ENCODE results near the gene KLHL22.
"Not testable (repeated sequence)": the region's sequence is repeated elsewhere in the genome, so short reads cannot be mapped to it uniquely, and the experiment has no call there.

Gene KLHL22, protein sequence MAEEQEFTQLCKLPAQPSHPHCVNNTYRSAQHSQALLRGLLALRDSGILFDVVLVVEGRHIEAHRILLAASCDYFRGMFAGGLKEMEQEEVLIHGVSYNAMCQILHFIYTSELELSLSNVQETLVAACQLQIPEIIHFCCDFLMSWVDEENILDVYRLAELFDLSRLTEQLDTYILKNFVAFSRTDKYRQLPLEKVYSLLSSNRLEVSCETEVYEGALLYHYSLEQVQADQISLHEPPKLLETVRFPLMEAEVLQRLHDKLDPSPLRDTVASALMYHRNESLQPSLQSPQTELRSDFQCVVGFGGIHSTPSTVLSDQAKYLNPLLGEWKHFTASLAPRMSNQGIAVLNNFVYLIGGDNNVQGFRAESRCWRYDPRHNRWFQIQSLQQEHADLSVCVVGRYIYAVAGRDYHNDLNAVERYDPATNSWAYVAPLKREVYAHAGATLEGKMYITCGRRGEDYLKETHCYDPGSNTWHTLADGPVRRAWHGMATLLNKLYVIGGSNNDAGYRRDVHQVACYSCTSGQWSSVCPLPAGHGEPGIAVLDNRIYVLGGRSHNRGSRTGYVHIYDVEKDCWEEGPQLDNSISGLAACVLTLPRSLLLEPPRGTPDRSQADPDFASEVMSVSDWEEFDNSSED

DNA sequence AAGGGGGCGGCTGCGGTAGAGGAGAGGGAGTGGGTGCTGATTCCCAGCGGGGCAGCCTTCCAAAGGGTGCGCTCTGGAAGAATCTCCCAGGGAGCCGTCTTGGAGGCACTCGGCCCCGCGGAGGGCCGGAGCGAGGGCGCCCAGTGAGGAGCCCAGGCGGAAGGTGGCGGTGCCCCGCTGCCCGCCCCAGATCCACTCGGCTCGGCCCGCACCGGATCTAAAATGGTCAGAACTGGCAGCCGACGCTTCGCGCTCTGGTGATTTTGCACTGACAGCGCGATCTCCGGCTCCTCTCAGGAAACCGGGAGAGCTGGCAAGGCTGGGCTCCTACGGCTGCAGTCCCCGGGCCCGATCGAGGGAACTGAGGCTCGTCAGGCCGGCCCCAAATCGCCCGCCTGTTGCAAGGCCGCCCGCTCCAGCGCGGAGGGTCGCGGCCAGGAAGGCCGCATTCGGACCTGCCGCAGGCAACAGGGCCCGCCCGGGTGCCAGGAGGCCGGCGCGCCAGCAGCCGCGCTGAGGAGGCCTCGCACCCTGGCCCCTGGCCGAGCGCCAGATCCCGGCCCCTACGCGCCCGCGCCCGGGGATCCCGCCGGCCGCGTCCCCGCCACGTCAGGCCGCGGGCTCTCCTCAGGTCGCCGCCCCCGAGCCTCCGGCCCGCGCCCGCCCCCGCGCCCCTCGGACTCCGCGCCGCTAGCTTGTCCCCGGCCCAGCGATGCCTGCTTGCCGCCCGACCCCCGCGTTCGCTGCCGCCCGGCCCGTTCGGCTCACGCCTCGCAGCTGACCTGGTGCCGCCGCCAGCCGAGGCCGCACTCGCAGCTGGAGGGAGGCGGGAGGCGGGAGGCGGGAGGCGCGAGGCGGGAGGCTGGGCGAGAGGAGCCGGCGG lies at the start of gene KLHL22:
Gene KLHL22 (minus strand): TSS at position 818 of the 883 bp plus-strand sequence. CDS start 6,584 bp downstream, outside the sequence.
- DNase-seq = no peak

DNA sequence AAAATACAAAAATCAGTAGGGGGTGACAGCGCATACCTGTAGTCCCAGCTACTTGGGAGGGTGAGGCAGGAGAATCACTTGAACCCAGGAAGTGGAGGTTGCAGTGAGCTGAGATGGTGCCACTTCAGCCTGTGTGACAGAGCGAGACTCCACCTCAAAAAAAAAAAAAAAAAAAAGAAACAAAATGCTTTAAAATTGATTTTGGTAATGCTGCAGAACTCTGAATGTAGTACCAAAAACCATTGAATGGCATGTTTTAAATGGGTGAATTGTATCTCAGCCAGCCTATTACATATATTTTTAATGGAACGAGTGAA lies 49.7 kb upstream of the KLHL22 start:
- not testable (repeated sequence) for DNase-seq

DNA sequence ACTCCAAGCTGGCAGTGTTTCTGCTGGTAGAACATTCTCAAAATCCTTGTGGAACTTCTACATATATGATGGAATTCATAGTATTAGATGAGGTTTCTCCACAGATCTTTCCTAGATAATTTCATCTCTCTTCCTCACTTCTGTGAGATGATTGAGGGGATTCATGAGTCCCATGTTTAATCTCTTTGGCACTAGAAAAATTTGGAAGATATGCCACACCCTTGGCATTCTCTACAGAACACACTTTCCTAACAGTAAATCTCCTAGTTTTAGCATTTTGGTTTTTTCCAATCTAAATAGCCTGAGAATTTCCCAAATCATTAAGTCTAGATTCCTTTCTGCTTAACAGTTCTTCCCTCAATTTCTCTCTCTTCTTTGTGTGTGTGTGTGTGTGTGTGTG lies 47.1 kb upstream of the KLHL22 start:
- no peak for DNase-seq

DNA sequence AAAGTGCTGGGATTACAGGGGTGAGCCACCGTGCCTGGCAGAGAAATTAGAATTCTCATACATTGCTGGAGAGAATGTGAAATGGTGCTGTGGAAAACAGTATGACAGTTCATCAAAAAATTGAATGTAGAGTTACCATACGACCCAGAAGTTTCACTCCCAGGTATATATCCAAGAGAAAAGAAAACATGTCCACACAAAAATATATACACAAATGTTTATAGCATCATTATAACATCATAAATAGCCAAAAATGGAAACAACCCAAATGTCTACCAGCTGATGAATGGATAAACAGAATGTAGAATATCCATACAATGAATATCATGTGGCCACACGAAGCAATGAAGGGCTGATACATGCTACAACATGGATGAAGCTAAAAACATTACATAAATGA lies 46.5 kb upstream of the KLHL22 start:
- no peak for DNase-seq

DNA sequence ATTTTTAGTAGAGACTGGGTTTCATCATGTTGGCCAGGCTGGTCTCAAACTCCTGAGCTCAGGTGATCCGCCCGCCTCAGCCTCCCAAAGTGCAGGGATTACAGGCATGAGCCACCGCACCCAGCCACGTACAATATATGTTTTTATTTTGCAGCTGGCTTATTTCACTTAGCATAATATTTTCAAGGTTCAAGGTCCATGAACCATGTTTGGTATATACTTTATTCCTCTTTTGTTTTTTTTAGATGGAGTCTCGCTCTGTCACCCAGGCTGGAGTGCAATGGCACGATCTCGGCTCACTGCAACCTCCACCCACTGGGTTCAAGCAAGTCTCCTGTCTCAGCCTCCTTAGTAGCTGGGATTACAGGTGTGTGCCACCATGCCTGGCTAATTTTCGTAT lies 43.3 kb upstream of the KLHL22 start:
- not testable (repeated sequence) for DNase-seq

DNA sequence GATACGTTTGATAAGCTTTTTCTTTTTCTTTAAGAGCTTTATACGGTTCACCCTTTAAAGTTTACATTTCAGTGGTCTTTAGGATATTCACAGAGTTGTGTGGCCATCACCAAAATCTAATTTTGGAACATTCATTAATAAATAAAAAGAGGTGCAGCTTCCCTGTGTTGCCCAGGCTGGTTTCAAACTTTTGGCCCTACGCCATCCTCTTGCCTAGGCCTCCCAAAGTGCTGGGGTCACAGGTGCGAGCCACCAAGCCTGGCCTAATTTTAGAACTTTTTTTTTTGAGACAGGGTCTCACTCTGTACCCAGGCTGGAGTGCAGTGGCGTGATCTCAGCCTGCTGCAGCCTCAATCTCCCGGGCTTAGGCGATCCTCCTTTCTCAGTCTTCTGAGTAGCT lies 42.4 kb upstream of the KLHL22 start:
- no peak for DNase-seq

DNA sequence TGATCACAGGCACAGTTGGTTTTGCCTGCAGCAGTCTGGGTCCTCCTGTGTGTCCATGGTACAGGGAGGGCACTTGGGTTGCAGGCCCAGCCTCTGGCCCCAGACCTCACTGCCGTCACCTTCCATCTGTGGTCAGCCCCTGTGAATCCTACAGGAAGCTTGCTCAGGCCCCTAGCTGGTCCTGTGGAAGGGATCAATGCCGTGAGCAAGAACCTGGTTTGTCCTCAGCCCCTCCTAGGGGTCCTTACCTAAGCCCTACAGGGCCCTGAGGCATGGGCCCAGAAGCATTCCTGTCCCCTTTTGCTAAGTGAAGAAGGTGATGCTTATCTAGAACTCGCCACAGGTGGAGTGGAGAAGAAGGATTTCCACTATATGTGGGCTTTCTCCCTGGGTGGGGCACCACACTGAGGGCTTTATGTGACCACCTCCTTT lies 41.7 kb upstream of the KLHL22 start:
- DNase-seq = no peak

DNA sequence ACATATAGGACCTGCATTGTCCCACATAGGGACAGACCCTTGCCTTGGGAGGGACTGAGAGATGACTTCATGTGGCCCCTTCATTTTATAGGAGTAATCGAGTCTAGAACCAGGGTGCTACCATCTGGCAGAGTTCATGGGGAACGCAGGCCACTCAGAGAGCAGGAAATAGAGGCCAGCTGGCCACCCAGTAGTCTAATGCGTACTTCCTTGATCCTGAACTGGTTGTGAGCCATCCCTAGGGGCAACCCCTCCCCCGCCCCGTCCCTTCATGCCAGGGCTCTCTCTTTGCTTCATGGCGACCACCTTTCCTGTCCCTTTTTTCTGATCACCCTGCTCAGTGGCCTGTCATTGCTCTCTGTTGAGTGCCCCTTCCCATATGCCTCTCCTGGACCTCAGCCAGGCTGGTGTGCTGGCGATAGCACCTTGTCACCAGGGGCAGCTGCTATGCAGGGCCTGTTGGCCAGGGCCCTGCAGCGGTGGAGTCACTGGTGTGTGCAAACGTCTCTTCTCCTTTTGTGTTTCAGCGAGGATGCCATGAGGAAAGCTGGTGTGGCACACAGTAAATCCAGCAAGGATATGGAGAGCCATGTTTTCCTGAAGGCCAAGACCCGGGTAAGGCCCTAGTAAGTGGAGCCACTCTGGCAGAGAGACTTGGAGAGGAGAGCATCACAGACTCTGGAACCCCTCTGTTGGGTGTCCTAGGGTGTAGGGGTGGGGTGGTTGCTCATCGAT lies 41.2 kb upstream of the KLHL22 start:
- DNase-seq = no peak

DNA sequence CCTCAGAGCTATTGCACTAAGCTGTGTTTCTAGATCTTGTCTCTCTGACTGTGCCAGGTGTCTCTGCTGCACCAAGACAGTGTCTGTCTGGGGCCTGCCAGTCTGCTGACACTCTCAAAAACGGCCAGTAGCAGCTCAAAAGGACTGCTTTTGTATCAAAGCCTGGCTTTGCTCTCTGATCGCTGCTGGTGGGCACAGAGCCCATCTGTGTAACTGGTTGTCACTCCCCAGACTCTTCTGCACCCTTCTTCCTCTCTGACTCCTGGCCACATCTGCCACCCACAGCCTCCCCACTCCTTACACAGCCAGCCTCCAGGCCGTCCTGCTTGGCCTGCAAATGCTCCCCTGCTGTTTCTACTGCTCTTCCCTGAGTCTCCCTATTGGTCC lies 38.3 kb upstream of the KLHL22 start:
- no peak for DNase-seq

DNA sequence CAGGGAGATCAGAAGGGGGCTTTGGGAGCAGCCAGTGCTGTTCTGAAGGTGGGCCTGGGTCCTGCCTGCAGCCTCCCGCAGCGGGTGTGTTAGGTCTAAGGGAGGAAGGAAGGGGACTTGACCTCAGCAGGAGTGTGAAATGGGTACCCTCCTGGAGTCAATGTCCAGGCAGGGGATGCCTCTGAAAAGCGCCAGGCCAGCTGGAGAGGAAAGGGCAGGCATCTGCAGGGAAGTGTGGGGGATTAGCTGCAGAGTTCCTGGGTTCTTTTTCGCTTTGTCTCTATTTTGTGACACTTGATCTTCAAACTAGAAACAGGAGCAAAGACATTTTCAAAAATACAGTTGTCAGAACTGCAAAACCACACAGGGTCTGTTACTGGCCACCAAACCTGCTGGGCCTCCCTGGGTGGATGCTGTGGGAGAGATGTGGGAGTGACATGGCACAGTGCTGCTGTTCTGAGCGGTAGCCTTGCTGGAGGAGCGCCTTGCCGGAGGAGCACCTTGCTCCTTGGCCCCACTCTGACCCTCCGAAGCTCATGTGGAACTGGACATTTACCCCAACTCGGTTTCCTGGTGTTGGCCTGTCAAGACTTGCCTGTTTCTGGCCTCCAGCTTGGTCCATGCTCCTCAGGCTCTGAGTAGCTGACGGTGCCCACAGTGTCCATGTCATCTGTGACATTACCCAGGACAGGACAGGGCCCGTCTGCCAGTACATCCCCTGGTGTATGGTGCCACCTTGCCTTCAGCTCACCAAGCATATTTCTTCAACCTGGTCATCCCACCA lies 37.7 kb upstream of the KLHL22 start:
- no peak for DNase-seq

DNA sequence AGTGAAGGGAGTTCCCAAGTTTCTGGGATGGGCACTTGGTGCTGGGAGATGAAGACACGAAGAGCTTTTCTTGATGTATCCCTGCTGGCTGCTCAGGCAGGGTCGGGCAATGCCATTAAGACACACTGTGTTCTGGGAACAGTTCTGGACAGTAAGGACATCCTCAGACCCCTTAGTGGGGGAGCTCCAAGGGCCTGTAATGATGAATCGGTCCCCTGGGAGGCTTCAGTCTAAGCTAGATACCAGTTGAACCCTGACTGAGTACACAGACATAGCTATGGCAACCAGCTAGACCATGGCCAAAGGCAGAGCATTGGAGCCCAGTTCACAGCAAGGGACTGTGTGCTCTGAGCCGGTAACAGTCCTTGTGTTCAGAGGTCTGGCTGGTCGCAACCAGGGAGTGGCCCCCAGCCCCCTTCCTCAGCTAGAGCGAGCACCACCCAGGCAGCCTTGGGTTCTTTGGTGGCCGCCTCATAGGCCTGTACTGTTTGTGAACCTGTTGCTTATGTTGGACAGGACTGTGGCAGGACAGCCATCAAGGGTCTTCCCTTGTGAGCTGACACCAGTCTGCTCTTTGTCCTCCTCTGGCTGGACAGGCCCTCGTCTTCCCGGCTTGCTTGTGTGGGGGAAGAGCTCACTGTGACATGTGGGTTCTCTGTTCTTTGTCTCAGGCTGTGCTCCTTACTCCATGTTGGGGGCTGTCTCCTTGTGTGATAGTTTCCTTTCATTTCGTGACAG lies 36.8 kb upstream of the KLHL22 start:
- DNase-seq = no peak

DNA sequence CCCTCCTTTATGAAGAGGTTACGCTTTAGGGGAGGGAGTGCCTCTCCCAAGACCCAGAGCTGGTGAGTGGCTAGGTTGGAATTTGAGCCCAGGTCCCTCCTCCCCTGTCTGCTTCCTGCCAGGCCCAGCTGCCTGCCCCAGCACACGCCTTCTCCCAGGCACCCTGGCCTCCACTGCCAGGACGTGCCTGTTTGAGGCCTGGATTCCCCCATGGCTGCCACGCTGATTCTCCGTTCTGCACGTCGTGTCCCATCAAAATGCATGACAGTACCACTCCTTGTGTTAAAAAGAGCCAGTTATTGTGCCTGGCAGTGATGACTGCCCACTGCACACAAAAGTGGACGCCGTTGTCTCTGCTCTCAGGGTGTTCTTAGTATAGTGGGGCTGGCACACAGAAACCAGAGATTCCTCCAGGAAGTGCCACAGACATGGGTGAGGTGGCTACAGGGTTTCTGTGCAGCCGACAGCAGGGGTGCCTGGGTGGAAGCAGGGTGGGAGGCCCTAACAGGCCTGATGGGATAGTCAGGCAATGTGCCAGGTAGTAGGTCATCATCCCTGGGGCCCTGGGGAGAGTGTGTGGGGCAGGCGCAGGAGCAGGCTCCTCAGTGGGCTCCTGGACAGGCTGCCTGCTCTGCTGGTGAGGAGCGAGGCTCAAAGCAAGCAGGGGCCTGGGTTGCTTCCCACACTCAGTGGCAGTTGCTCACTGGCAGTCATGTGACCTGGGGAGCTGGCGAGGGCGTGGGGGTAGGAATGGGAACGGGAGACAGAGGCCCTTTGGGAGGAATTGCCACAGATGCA lies 36.0 kb upstream of the KLHL22 start:
- no peak for DNase-seq

DNA sequence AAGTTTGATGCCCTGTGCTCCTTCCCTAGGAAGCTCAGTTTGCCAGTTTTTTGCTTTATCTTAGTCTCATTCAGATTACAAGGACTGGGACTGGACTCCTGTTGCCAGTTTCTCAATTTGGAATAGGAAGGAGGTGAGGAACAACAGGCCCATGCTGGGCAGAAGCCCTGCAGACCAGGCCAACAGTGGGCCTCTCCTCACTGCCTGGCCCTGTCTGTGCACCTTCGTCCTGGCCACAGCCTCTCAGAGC lies 35.5 kb upstream of the KLHL22 start:
- DNase-seq = no peak

DNA sequence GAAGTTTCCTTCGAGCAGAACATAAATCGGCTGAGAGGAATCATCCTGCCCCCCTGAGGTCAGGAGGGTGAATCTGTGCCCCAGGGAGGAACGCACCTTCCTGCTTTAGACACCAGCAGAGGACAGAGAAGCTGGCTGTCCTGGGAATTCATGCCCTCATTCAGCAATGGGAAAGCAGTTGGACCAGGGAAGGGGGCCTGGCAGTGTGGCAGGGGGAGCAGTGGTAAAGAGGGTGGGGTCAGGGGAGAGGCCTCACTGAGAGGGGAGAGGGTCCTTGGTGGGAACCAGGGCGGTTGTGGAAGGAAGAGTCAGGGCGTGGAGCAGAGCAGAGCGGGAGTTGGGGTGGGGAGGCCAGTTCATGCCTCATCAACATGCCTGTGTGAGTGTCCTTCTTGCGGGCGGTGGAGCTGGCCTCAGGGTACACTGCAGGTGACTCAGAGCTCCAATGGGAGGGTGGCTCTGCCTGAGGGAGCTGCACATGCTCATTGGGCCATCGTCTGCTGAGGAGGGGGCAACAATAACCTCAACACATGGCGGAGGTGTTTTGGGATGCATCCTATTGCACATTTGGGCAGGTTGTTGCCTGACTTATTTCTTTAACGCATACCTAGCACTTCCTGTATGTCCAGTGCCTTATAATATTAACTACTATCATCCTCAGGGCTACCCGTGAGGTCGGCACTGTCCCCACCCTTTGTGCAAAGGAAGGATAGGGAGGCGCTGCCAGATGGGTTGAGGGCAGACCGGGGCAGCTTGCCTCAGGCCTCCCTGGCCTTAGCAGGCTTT lies 35.0 kb upstream of the KLHL22 start:
- no peak for DNase-seq

DNA sequence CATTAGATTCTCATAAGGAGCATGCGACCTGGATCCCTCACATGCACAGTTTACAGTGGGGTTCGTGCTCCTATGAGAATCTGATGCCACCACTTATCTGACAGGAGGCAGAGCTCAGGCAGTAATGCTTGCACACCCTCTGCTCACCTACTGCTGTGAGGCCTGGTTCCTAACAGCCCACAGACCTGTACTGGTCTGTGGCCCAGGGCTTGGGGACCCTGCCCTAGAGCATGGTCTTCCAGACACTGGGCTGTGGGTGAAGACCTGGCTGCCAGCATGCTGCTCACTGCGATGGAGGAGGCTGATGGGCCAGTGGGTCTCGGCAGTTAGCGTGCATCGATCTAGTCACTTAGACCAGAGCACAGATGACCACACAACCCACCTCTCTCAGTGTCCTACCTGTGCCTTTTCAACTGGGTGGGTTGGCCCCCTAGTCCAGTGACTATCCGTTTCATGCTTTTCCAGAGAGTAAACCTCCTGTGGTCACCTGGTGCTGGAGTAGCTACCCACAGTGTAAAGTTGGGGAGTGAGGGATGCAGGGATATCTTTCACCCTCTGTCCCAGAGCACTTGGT lies 32.9 kb upstream of the KLHL22 start:
- DNase-seq = no peak

DNA sequence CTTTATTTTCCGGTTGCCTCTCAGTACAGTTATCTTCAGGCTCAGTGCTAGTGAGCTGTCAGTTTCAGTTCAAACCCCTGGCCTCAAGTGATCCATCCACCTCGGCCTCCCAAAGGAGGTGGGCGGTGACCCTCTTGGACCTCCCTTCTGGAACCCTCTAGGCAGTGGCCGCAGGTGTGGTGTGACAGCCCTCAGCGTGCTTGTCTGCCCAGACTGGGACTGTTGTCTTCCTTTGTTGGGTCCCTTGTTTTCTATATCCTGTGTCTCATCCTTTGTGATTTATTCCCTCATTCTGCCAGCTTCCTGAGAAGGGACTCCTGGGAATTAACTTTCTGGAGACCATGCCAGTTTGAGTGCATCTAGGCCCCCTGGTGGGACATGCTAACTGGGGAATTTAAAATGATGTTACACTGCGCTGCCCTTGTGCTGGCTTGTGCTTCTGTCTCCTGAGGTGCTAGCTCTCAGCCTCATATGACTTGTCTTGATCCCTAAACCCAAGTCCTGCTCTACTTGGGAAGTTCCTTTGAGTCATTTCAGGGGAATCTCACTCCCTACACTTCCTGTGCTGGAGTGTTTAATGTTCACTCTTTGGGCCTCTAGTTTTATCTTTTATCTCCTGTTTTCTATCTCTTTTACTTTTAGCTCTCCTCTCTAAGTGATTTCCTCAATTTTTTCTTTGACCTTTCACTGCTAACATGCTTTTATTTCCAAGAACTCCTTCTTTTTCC lies 31.2 kb upstream of the KLHL22 start:
- no peak for DNase-seq

DNA sequence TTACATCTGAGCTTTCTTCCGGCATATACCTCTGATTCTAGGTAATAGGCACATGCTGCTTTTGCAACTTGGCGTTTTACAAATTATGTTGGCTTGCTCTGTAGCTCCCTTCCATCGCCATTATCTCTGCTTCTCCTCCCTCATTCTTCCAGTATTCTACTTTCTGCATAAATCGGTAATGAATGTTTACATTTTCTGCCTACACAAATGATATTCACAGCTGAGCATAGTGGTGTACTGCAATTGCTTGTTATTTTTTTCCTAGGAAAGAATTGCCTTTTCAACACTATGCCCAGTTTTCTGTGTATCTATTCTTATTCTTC lies 30.7 kb upstream of the KLHL22 start:
- no peak for DNase-seq

DNA sequence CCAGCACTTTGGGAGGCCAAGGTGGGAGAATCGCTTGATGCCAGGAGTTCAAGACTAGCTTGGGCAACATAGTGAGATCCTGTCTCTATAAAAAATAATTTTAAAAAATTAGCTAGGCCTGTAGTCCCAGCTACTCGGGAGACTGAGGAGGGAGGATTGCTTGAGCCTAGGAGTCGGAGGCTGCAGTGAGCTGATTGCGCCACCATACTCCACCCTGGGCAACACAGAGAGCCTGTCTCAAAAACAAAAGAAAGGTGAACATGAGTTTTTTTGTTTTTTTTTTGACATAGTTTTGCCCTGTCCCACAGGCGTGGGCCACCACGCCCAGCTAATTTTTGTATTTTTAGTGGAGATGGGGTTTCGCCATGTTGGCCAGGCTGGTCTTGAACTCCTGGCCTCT lies 29.5 kb upstream of the KLHL22 start:
- no peak for DNase-seq

DNA sequence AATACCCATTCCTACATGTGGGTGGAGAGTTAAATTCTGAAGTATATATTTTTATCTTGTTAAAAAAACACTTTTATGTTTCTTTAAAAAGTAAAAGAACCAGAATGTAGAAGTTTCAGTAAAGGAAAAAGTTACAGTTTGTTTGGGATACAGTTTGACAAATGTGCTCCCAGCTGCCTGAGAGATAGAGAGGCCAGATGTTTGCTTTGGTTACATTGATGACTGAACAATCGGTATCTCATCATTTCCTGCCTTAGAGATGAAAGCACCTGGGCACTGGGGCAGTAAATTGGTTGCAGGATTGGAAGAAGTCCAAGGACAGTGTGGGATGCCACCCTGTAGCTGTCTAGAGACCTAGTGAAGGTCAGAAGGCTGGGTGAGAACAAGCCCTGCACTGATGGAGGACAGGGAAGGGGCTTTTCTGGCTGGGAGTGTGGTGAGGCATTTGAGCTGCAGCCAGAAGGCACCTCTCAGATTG lies 28.4 kb upstream of the KLHL22 start:
- no peak for DNase-seq
